HCT116 (cell line): ENCODE measurements around the gene MICAL3. TPM values are rescaled to one million over a fixed set of nuclear protein-coding genes. Genes with fewer than 3 reads are reported as not detected.
A peak's percentile ranks its signal among the peaks of the same experiment; 100 is the strongest.

Experiments
- ATAC-seq: fragments of 200-7000 bp; cut with Tn5 transposase; 2 replicates; pipeline ENCODE4 v1.9.1; 2020; ENCODE audit warnings: mild to moderate bottlenecking, moderate library complexity
- BruUV-seq: library from RNA; stranded (reverse); fragments of 400-500 nt; replicated peaks from 2 replicates; lab custom pipeline; 2021; lab: Mats Ljungman, UMichigan
- CTCF ChIA-PET: fragments of 300-600 bp; sonication (Branson Sonifier 250); formaldehyde crosslinking; loops from one replicate; lab custom pipeline; 2021; ENCODE audit warnings: antibody characterized with exemption; lab: Charles Lee
- POLR2A ChIA-PET: fragments of 300-600, 350-600 bp; sonication (Branson Sonifier 250); formaldehyde crosslinking; loops from one replicate; lab custom pipeline; 2021; ENCODE audit warnings: antibody characterized with exemption; lab: Charles Lee
- RAD21 ChIA-PET, 2 experiments: fragments of 300-600 bp; sonication (Branson Sonifier 250); formaldehyde crosslinking; loops; one replicate each; lab custom pipeline; 2023; ENCODE audit warnings: low total read pairs in 2 of 2; ENCODE audit not compliant: uncharacterized antibody in 2 of 2, unreplicated experiment in 2 of 2, low non-redundant PET in 1 of 2; lab: Charles Lee
- DNase-seq: peaks from one replicate; pipeline ENCODE4 v3.0.0-alpha.2; 2010; ENCODE audit warnings: low read depth, low spot score
- H2AFZ ChIP-seq: fragments of 200-600 bp; shearing (Covaris generic), sonication (generic); 2 replicates; pipeline ENCODE4 v1.6.1; 2017; ENCODE audit warnings: low read depth, mixed run types, mixed read lengths, antibody characterized with exemption, low read length; ENCODE audit not compliant: poor library complexity, severe bottlenecking
- H3K27ac ChIP-seq: 2 replicates; pipeline ENCODE4 v1.5.1; 2012; ENCODE audit warnings: low read depth, low read length
- H3K27me3 ChIP-seq: fragments of 200-600 bp; sonication (generic); 2 replicates; pipeline ENCODE4 v1.6.1; 2016; ENCODE audit warnings: mixed run types, low read length, mixed read lengths; ENCODE audit not compliant: insufficient read depth
- H3K36me3 ChIP-seq, 2 experiments: fragments of 200-500 bp in 1 of 2; fragments of 200-600 bp in 1 of 2; sonication (Bioruptor generic) in 1 of 2; sonication (generic) in 1 of 2; 2 replicates each; pipeline versions ENCODE4 v1.5.1 to v1.6.1; 2014 to 2016; ENCODE audit warnings: low read length in 2 of 2, inconsistent platforms in 1 of 2, mixed read lengths in 1 of 2, mixed run types in 1 of 2; ENCODE audit not compliant: insufficient read depth in 2 of 2, control insufficient read depth in 1 of 2
- H3K4me1 ChIP-seq, 2 experiments: fragments of 200-600 bp in 1 of 2; sonication (generic) in 1 of 2; 2 replicates each; pipeline versions ENCODE4 v1.5.1 to v1.6.1; 2012 to 2017; ENCODE audit warnings: low read length in 2 of 2, inconsistent platforms in 1 of 2, mild to moderate bottlenecking in 1 of 2, mixed read lengths in 1 of 2, mixed run types in 1 of 2, moderate library complexity in 1 of 2; ENCODE audit not compliant: insufficient read depth in 2 of 2, control insufficient read depth in 1 of 2
- H3K4me2 ChIP-seq: fragments of 200-600 bp; sonication (generic); 2 replicates; pipeline ENCODE4 v1.6.1; 2017; ENCODE audit warnings: mixed run types, low read length, mixed read lengths
- H3K4me3 ChIP-seq, 2 experiments: fragments of 200-600 bp in 1 of 2; sonication (generic) in 1 of 2; replicated peaks in 1 of 2; 2 replicates each; pipeline ENCODE4 v1.5.1; 2011 to 2016; ENCODE audit warnings: low read length in 2 of 2, control low read depth in 1 of 2, low read depth in 1 of 2, mild to moderate bottlenecking in 1 of 2, mixed read lengths in 1 of 2, mixed run types in 1 of 2
- H3K79me2 ChIP-seq: fragments of 200-600 bp; sonication (generic); 2 replicates; pipeline ENCODE4 v1.6.1; 2017; ENCODE audit warnings: mild to moderate bottlenecking, mixed run types, low read length, moderate library complexity, mixed read lengths; ENCODE audit not compliant: insufficient read depth
- H3K9ac ChIP-seq: fragments of 200-600 bp; sonication (generic); 2 replicates; pipeline ENCODE4 v1.6.1; 2016; ENCODE audit warnings: low read length, mixed read lengths
- H3K9me2 ChIP-seq: fragments of 200-600 bp; sonication (generic), shearing (Covaris generic); 2 replicates; pipeline ENCODE4 v1.6.1; 2017; ENCODE audit warnings: mixed run types, mild to moderate bottlenecking, moderate library complexity; ENCODE audit not compliant: insufficient read depth
- H3K9me3 ChIP-seq, 2 experiments: fragments of 200-500 bp in 1 of 2; fragments of 200-600 bp in 1 of 2; sonication (Bioruptor generic) in 1 of 2; sonication (generic) in 1 of 2; 2 replicates each; pipeline ENCODE4 v1.6.1; 2014 to 2017; ENCODE audit warnings: low read length in 2 of 2, mixed read lengths in 2 of 2, inconsistent platforms in 1 of 2, low read depth in 1 of 2, mild to moderate bottlenecking in 1 of 2, mixed run types in 1 of 2, moderate library complexity in 1 of 2; ENCODE audit not compliant: control insufficient read depth in 1 of 2, insufficient read depth in 1 of 2
- H4K20me1 ChIP-seq: fragments of 200-600 bp; sonication (generic), shearing (Covaris generic); 2 replicates; pipeline ENCODE4 v1.6.1; 2017; ENCODE audit warnings: mixed run types, mild to moderate bottlenecking, moderate library complexity; ENCODE audit not compliant: insufficient read depth
- EGR1 ChIP-seq: IDR thresholded peaks from 2 replicates; pipeline ENCODE4 v1.6.1; 2012; ENCODE audit warnings: low read depth
- FOSL1 ChIP-seq: IDR thresholded peaks from 2 replicates; pipeline ENCODE4 v1.6.1; 2012; ENCODE audit warnings: low read depth
- RAD21 ChIP-seq: IDR thresholded peaks from 2 replicates; pipeline ENCODE4 v1.6.1; 2012; ENCODE audit warnings: low read depth, mild to moderate bottlenecking
- TCF7L2 ChIP-seq: IDR thresholded peaks from 2 replicates; pipeline ENCODE4 v1.7.0; 2011; ENCODE audit warnings: borderline replicate concordance, inconsistent platforms; ENCODE audit not compliant: insufficient read depth, insufficient read length; ENCODE audit errors: extremely low read depth
- YY1 ChIP-seq: IDR thresholded peaks from 2 replicates; pipeline ENCODE4 v1.6.1; 2011; ENCODE audit warnings: low read length, low read depth, moderate library complexity, mild to moderate bottlenecking; ENCODE audit not compliant: insufficient replicate concordance; ENCODE audit errors: extremely low read depth
- ZFX ChIP-seq: fragments of 450-650 bp; IDR thresholded peaks from 2 replicates; pipeline ENCODE4 v1.6.1; 2017
- intact Hi-C: fragments of 100-400 bp; cut with micrococcal nuclease; formaldehyde crosslinking; loops from 2 replicates; pipeline ENCODE4 v1.10.0; 2022
- total RNA-seq: library from RNA; stranded (reverse); gene quantifications from one replicate; pipeline ENCODE4 v1.2.1, GENCODE V29; 2021; ENCODE audit not compliant: unreplicated experiment
- TF ChIP-seq, protein P1 (sequence below): IDR thresholded peaks from 2 replicates; pipeline ENCODE4 v1.6.1; 2012
- TF ChIP-seq, protein P2 (sequence below): IDR thresholded peaks from 2 replicates; pipeline ENCODE4 v1.6.1; 2011; ENCODE audit warnings: mild to moderate bottlenecking, low read length, moderate library complexity; ENCODE audit not compliant: insufficient replicate concordance; ENCODE audit errors: extremely low read depth
- TF ChIP-seq, protein P3 (sequence below), 3 experiments: fragments of 200-600 bp in 1 of 3; sonication (generic) in 1 of 3; IDR thresholded peaks in 2 of 3; conservative IDR thresholded peaks in 1 of 3; 2 replicates each; pipeline ENCODE4 v1.5.1; 2012 to 2017; ENCODE audit warnings: low read depth in 2 of 3, low read length in 2 of 3, antibody characterized with exemption in 1 of 3, borderline replicate concordance in 1 of 3, control low read depth in 1 of 3, mild to moderate bottlenecking in 1 of 3, mixed read lengths in 1 of 3, mixed run types in 1 of 3, moderate library complexity in 1 of 3; ENCODE audit not compliant: insufficient read depth in 1 of 3
- TF ChIP-seq, protein P4 (sequence below): IDR thresholded peaks from 2 replicates; pipeline ENCODE4 v1.6.1; 2012

The MICAL3 gene
- total RNA-seq, 1 experiment from 2014 or later: 30.8 TPM

DNA sequence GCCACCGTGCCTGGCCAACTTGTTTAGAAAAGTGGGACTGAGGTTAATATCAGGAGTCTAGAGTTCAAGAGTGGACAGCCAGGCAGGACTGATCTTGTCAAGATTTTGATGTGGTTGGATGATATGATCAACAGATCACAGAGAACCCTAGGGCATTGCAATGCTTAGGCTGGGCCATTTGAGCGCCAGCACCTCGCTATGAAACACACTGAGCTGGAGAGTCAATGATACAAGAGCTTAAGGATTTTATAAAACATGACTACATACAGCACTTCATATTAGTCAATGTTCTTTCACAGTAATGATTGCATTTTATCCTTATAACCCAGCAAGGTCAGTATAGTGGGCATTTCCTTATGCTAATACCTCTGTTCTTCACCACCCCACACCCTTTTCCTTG lies 38.1 kb upstream of the MICAL3 start:
- POLR2A ChIA-PET: interaction anchor here (0.9 kb wide), 1 partner anchor 43 kb away, joined by 3 read pairs; no protein-coding TSS in a partner anchor
- H3K9me3 ChIP-seq: no peaks in the 10 kb centered on the region
- intact Hi-C loops: no loop called here
- no TSS peak for BruUV-seq
- RAD21 ChIA-PET: no interaction called here
- H3K4me3 ChIP-seq: no peak overlapping the region
- no peaks in the 10 kb centered on the region; the same call in 1 of the 2 replicates for H3K9me2 ChIP-seq
- no peak overlapping the region for H3K27ac ChIP-seq
- no peak overlapping the region for H2AFZ ChIP-seq
- no peaks in the 10 kb centered on the region; the same call in 1 of the 2 replicates for H3K27me3 ChIP-seq
- H3K4me1 ChIP-seq: peaks cover 0 to 21% of the 10 kb centered on the region in 2 experiments; a peak in 3 of 4 replicates
- no peaks in the 10 kb centered on the region for H4K20me1 ChIP-seq
- no peak for ATAC-seq
- DNase-seq: no peak
- H3K36me3 ChIP-seq: no peaks in the 10 kb centered on the region
- TF ChIP-seq, protein P1, sequence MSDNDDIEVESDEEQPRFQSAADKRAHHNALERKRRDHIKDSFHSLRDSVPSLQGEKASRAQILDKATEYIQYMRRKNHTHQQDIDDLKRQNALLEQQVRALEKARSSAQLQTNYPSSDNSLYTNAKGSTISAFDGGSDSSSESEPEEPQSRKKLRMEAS: no peak
- no peak overlapping the region for H3K9ac ChIP-seq
- H3K79me2 ChIP-seq: no peaks in the 10 kb centered on the region
- CTCF ChIA-PET: interaction anchor here (3.2 kb wide), 1 partner anchor 14 kb away, joined by 15 read pairs; no protein-coding TSS in a partner anchor
- no peak overlapping the region for H3K4me2 ChIP-seq

DNA sequence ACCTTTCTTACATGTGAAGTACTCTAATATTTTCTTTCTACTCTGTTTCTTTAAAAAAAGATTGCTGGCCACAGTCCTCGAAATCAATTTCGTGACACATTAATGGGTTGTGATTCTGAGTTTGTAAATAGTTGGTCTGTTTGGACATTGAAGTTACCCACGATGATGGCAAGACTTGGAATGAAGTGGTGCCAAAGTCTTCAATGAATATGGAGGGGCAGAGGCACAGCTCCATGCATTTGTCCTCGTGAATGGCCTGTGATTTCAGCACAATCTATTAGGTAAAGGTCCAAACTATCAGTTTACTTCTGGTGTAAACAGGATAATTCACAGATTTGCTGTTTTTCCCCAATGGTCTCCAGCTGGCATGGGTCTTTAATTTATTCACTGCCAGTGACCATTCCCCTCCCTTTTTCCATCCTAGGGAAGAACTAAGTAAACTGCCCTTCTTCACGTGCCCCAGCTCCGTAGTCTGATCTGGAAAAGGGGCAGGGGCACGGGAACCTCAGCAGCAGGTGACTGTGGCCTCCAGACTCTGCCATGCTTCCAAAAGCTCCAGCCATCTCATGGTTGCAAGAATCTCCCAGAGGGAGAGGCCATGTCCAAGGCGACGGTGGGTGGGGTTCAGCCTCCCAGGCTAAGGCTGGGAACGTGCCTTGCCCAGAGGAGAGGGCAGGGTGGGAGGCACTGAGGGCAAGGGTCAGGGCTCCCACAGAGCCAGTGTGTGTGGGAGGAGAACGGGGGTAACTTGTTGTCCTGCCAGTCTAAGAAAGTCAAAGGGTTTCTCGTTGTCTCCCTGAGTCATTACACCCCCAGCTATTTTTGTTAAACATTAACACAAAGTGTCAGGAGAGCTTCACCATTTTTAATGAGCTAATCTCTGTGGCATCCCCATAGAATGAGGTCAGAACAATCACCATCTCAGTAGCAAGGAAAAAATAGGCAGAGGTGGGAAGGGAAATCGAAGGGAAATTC lies 36.6 kb upstream of the MICAL3 start:
- Histone ChIP-seq H3K4me1 (peaks cover 0 to 36% of the 10 kb centered on the region in 2 experiments; a peak in 3 of 4 replicates), H3K9ac (no peak overlapping the region; the same call in 1 of the 2 replicates), H3K9me2 (no peaks in the 10 kb centered on the region; the same call in 1 of the 2 replicates), H2AFZ (peak overlapping the region; percentile 64), H3K27ac (no peak overlapping the region), H4K20me1 (no peaks in the 10 kb centered on the region), H3K27me3 (no peaks in the 10 kb centered on the region), H3K4me2 (peak overlapping the region; percentile 61), H3K79me2 (no peaks in the 10 kb centered on the region), H3K36me3 (no peaks in the 10 kb centered on the region), H3K9me3 (no peaks in the 10 kb centered on the region), H3K4me3 (peak overlapping the region in 1 of 2 experiments; percentile 18; a peak in 1 of 4 replicates)
- no peak for TF ChIP-seq ZFX
- TF ChIP-seq, protein P2, sequence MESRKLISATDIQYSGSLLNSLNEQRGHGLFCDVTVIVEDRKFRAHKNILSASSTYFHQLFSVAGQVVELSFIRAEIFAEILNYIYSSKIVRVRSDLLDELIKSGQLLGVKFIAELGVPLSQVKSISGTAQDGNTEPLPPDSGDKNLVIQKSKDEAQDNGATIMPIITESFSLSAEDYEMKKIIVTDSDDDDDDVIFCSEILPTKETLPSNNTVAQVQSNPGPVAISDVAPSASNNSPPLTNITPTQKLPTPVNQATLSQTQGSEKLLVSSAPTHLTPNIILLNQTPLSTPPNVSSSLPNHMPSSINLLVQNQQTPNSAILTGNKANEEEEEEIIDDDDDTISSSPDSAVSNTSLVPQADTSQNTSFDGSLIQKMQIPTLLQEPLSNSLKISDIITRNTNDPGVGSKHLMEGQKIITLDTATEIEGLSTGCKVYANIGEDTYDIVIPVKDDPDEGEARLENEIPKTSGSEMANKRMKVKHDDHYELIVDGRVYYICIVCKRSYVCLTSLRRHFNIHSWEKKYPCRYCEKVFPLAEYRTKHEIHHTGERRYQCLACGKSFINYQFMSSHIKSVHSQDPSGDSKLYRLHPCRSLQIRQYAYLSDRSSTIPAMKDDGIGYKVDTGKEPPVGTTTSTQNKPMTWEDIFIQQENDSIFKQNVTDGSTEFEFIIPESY: no peak
- no peak for TF ChIP-seq TCF7L2
- TF ChIP-seq, protein P3, sequence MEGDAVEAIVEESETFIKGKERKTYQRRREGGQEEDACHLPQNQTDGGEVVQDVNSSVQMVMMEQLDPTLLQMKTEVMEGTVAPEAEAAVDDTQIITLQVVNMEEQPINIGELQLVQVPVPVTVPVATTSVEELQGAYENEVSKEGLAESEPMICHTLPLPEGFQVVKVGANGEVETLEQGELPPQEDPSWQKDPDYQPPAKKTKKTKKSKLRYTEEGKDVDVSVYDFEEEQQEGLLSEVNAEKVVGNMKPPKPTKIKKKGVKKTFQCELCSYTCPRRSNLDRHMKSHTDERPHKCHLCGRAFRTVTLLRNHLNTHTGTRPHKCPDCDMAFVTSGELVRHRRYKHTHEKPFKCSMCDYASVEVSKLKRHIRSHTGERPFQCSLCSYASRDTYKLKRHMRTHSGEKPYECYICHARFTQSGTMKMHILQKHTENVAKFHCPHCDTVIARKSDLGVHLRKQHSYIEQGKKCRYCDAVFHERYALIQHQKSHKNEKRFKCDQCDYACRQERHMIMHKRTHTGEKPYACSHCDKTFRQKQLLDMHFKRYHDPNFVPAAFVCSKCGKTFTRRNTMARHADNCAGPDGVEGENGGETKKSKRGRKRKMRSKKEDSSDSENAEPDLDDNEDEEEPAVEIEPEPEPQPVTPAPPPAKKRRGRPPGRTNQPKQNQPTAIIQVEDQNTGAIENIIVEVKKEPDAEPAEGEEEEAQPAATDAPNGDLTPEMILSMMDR (IDR thresholded peaks at IDR 0.05 in 2 of 3, conservative IDR thresholded peaks at IDR 0.05 in 1 of 3; ENCODE audit: borderline replicate concordance in 1 of 3, insufficient read depth in 1 of 3, low read depth in 2 of 3, low read length in 2 of 3): no peak
- TF ChIP-seq RAD21: no peak
- TF ChIP-seq FOSL1: peak; percentile 27; the same call in 1 of the 2 replicates
- no peak for TF ChIP-seq YY1
- TF ChIP-seq, protein P4, sequence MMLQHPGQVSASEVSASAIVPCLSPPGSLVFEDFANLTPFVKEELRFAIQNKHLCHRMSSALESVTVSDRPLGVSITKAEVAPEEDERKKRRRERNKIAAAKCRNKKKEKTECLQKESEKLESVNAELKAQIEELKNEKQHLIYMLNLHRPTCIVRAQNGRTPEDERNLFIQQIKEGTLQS: no peak
- 0 out of 2 replicates have a peak, but pooled peaks have one; percentile 18 for TF ChIP-seq EGR1
- ATAC-seq (peak; percentile 47; the same call in 1 of the 2 replicates), DNase-seq (no peak)
- ChIA-PET RAD21 (no interaction called here), CTCF (interaction anchor here (3.2 kb wide), 1 partner anchor 15 kb away, joined by 15 read pairs; no protein-coding TSS in a partner anchor), POLR2A (no interaction called here)
- BruUV-seq: no TSS peak
- intact Hi-C loops: no loop called here
